Erythroblast (primary cell): ENCODE data around the gene RIOX2.

Experiments used
- DNase-seq, 2 experiments: peaks; one replicate each; lab custom pipeline; 2025; lab: John Stamatoyannopoulos, UW
- GATA1 ChIP-seq: IDR thresholded peaks from 2 replicates; pipeline ENCODE4 v1.6.1; 2011; ENCODE audit warnings: low read depth, mild to moderate bottlenecking, control low read depth, low read length, moderate library complexity
- POLR2A ChIP-seq: IDR thresholded peaks from 2 replicates; pipeline ENCODE4 v1.6.1; 2011; ENCODE audit warnings: mild to moderate bottlenecking, low read length

The RIOX2 gene

GRCh38 chr3:97896129-97896528, 76.1 kb downstream of the RIOX2 start:
- no peak for TF ChIP-seq GATA1
- TF ChIP-seq POLR2A = no peak
- DNase-seq = no peak

DNA sequence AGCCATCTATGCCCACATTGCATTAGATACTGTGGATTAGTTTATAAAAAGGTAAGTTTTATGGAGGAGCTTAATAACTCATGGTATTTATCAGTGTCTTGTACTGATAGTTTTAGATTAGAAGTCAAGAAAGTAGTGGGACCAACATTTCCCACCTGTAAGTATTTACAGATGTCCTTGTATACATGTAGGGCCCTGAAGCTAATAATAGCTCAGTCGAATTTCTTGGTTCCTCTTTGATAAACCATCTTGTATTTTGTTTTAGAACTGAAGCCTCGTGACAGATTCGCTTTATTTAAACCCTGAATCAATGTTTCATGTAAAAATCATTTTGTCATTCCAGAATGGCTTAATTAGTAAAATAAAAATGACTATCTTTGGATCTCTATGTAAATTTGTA, 77.0 kb downstream of the RIOX2 start:
- no peak for DNase-seq
- TF ChIP-seq POLR2A = no peak
- no peak for TF ChIP-seq GATA1

DNA sequence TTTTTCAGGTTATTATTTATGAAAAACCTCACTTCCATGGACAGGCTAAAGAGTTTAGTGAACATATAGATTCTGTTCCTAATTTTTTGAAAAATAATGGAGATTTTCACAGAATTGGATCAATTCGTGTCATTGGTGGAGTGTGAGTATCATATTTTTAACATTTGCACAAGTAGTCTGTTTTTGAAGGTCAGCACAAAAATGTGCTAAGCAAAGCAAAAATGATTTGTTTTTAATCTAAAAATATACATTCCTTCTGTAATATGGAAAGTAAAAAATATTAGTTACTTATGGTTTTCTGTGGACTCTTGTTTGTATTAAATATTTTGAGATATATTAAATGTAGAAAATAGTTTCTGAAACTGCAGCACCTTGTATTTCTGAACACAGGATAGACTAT, 79.4 kb downstream of the RIOX2 start:
- no peak for TF ChIP-seq GATA1
- no peak for TF ChIP-seq POLR2A
- no peak for DNase-seq
